GM10248 (cell line): Measurements from ENCODE around the gene CAMK1D.

Experiments used
- CTCF ChIA-PET: fragments of 300-600 bp; sonication (Branson Sonifier 250); formaldehyde crosslinking; extraction: SDS; loops from one replicate; lab custom pipeline; 2021; ENCODE audit warnings: antibody characterized with exemption; lab: Yijun Ruan, JAX
- POLR2A ChIA-PET: fragments of 350-650 bp; sonication (Branson Sonifier 250); formaldehyde crosslinking; extraction: SDS; loops from one replicate; lab custom pipeline; 2020; ENCODE audit warnings: antibody characterized with exemption; lab: Yijun Ruan, JAX
- DNase-seq: peaks from one replicate; pipeline ENCODE4 v3.0.0; 2012; ENCODE audit errors: extremely low spot score
- TF ChIP-seq, protein P1 (sequence below): IDR thresholded peaks from 2 replicates; pipeline ENCODE4 v1.5.1; 2012; ENCODE audit warnings: mild to moderate bottlenecking, low read depth; ENCODE audit errors: extremely low read depth, missing control alignments, control extremely low read depth

The CAMK1D gene

DNA sequence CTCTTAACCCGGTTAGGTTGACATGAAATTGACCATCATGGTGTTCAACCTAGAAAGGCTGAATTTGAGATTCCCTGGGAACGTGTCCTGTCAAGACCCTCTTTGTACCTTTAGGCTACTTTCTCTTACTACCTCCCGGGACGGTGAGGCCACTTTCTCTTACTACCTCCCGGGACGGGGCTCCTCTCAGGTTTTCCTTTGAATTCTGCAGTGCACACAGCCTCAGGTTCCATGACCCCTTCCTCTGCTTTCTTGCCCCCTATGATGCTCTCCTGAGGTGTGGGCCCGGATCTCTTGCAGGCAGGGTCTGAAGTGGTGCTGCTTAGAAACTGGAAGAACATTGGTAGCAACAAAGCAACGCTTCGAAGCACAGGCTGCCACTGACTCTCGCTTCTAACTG is 155.3 kb downstream of the CAMK1D start:
- CTCF ChIA-PET, result interaction anchor here (1.4 kb wide), 1 partner anchor 36 kb away, joined by 3 read pairs; no protein-coding TSS in a partner anchor
- POLR2A ChIA-PET, result no interaction called here
- DNase-seq, result no peak
- TF ChIP-seq, protein P1, sequence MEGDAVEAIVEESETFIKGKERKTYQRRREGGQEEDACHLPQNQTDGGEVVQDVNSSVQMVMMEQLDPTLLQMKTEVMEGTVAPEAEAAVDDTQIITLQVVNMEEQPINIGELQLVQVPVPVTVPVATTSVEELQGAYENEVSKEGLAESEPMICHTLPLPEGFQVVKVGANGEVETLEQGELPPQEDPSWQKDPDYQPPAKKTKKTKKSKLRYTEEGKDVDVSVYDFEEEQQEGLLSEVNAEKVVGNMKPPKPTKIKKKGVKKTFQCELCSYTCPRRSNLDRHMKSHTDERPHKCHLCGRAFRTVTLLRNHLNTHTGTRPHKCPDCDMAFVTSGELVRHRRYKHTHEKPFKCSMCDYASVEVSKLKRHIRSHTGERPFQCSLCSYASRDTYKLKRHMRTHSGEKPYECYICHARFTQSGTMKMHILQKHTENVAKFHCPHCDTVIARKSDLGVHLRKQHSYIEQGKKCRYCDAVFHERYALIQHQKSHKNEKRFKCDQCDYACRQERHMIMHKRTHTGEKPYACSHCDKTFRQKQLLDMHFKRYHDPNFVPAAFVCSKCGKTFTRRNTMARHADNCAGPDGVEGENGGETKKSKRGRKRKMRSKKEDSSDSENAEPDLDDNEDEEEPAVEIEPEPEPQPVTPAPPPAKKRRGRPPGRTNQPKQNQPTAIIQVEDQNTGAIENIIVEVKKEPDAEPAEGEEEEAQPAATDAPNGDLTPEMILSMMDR, result no peak

DNA sequence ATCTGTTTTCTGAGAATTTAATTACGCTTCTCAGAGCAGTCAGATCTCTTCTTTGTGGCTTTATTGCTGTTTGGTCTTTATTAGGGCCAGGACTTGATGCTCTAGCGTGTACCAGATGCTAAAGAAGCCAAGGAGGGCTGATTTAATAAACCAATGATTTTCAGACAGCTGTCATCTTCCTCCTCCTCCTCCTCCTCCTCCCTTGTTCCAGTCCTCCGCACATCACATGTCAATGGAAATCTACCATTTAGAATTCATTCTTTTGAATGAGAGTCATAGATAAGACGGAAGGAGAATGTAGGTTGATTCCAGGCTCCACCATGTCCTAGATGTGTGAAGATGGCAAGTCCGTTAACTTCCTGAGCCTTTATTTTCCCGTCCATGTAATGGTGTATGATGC is 156.3 kb downstream of the CAMK1D start:
- TF ChIP-seq, protein P1, result no peak
- DNase-seq, result no peak
- POLR2A ChIA-PET, result no interaction called here
- CTCF ChIA-PET, result interaction anchor here (0.9 to 1.4 kb wide), 2 partner anchors 31 to 35 kb away, joined by 3 read pairs; no protein-coding TSS in a partner anchor

DNA sequence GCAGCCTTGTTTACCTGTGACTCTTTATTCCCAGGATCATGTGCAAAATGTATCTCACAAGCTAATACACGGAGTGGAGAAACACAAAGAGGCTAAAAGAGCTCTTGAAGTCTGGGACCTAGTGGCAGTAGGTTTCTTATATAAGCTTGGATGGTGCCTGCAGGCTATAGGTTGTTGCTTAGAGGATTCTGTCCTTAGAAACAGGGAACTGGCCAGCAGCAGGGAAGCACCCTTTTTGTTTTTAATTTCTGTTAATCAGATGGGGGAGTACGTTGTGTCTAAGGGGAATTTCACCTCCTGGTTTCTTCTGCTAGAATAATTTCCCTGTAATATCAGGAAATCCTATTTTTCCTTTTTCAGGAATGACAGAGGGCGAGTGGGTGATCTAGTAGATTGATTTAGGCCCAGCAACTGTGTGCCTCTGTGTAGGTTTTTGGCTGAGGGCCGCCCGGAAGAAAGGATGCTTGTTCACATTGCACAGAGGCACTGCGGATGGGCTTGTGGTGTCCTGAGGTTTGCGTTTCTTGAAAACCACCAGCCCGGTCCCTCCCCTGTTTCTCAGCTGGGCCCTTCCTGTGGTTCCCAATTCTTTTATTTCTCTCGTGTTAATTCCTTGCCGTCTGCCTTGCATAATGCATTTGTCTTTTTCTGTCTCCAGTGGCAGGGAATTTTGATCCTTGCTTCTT is 158.0 kb downstream of the CAMK1D start:
- ChIA-PET CTCF (interaction anchor here (1.2 kb wide), 1 partner anchor 9 kb away, joined by 3 read pairs; no protein-coding TSS in a partner anchor), POLR2A (no interaction called here)
- DNase-seq, result no peak
- TF ChIP-seq, protein P1, result no peak

DNA sequence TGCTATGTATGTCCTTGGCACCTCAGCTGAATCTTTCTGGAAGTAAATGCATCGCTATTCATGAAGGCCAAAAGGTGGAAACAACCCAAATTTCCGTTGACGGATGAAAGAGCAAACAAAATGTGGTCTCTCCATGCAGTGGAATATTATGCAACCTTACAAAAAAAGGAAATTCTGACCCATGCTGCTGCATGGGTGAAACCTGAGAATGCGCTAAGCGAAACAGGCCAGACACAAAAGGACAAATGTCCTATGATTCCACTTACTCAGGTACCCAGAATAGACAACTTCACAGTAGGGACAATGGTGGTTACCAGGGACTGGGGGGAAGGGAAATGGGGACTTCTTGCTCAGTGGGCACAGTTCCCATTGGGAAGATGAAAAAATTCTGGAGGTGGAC is 158.8 kb downstream of the CAMK1D start:
- ChIA-PET POLR2A (no interaction called here), CTCF (interaction anchor here (1.0 to 1.2 kb wide), 3 partner anchors 8 to 55 kb away, joined by 3 read pairs; no protein-coding TSS in a partner anchor)
- DNase-seq, result no peak
- TF ChIP-seq, protein P1, result no peak

DNA sequence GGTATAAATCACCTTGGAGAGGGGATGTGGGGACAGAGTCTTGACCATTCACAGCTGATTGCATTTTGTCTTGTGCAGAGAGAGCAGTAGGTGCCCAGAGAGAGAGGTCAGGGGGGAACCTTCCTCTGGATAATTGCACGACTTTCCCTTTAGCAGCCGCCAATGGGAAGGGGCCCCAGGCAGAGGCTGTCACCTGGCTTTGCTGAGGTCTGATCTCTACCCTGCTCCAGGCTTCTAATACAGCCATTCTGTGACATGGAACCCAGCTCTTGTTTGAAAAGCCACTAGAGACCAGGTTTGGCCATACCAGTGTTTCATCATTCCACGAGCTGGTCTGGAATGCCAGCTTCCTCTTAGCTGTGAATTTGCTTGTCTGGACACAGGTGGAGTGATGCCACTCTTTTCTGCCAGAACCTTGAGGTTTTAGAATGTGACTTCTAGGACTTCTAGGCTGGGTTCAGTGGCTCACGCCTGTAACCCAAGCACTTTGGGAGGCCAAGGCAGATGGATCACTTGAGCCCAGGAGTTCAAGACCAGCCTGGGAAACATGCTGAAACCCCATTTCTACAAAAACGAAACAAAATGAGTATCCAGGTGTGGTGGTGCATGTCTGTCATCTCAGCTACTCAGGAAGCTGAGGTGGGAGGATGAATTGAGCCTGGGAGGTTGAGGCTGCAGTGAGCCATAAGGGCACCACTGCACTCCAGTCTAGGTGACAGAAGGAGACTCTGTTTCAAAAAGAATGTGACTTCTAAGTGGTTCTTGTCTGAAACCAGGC is 159.9 kb downstream of the CAMK1D start:
- no peak for DNase-seq
- ChIA-PET POLR2A (no interaction called here), CTCF (interaction anchor here (1.0 to 1.1 kb wide), 2 partner anchors 16 to 54 kb away, joined by 3 read pairs; no protein-coding TSS in a partner anchor)
- TF ChIP-seq, protein P1, result no peak

DNA sequence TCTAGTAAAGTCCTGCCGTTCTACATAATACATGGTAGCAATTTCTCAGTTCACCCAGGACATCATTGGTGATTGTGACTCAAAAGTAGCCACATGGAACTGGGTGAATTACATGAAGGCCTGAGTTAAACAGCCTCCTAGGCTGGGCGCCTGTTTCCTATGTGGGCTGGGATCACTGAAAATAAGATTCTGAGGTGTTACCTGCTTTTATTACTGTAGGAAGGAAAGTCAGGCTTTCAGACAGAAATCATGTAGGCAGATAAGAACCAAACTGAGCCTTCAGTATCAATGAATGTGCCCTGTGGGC is 160.4 kb downstream of the CAMK1D start:
- no peak for DNase-seq
- ChIA-PET POLR2A (no interaction called here), CTCF (no interaction called here)
- TF ChIP-seq, protein P1, result no peak
